ENCODE data around the gene LRP4. TPM values are rescaled to one million over a fixed set of nuclear protein-coding genes. Genes with fewer than 3 reads are reported as not detected.
"Not testable (repeated sequence)": the region's sequence is repeated elsewhere in the genome, so short reads cannot be mapped to it uniquely, and the experiment has no call there.

LRP4 gene
- total and polyA plus RNA-seq, 7 donors: 5.4 to 32.3 (median 14.5) TPM

- Histone ChIP-seq H3K9me3 (no peaks in the 10 kb centered on the region), H3K27me3 (ENCODE audit: insufficient read depth in 3 of 3, low read length in 2 of 3) (no peaks in the 10 kb centered on the region), H3K4me1 (no peaks in the 10 kb centered on the region), H3K27ac (no peak overlapping the region), H3K36me3 (ENCODE audit: insufficient read depth in 1 of 2, low read depth in 1 of 2) (peaks cover 0 to 5% of the 10 kb centered on the region in 2 donors), H3K4me3 (no peak overlapping the region)
- ATAC-seq (no peak), DNase-seq (no peak)
- TF ChIP-seq CTCF (IDR thresholded peaks at IDR 0.05): no peak
- intact Hi-C loops (cut with DNase I): no loop called here
- 92 to 93% (median 93%) methylated on average over 6 of the region's 6 CpGs for WGBS, 3 donors
Measured at GRCh38 chr11:46942172-46942571, 23.8 kb upstream of the LRP4 start.

GRCh38 chr11:46936138-46937110 is 18.1 kb upstream of the LRP4 start, which contains the start of gene CSTPP1:
TSS of gene CSTPP1 (plus strand) at chr11:46936761. CDS start at chr11:46936806, 45 bp downstream.
- ATAC-seq: peak; percentile 96 to 99 (median 99)
- H3K27me3 ChIP-seq (ENCODE audit: insufficient read depth in 3 of 3, low read length in 2 of 3): peaks cover 0 to 4% (median 0%) of the 10 kb centered on the region in 3 donors
- no peak for TF ChIP-seq CTCF (IDR thresholded peaks at IDR 0.05)

GRCh38 chr11:46930089-46930488 is 11.7 kb upstream of the LRP4 start:
- Histone ChIP-seq H3K36me3 (ENCODE audit: insufficient read depth in 1 of 2, low read depth in 1 of 2) (no peaks in the 10 kb centered on the region), H3K27ac (no peak overlapping the region), H3K27me3 (ENCODE audit: insufficient read depth in 3 of 3, low read length in 2 of 3) (peaks cover 0 to 4% (median 0%) of the 10 kb centered on the region in 3 donors), H3K9me3 (no peaks in the 10 kb centered on the region), H3K4me3 (no peak overlapping the region), H3K4me1 (no peaks in the 10 kb centered on the region)
- ATAC-seq: no peak
- WGBS, 3 donors: 81 to 96% (median 93%) methylated on average over 1 of the region's 1 CpG
- DNase-seq: no peak
- no peak for TF ChIP-seq CTCF (IDR thresholded peaks at IDR 0.05)
- intact Hi-C loops (cut with DNase I): no loop called here

More at GRCh38 chr11:46936138-46937110, 18.1 kb upstream of the LRP4 start, which contains the start of gene CSTPP1:
- peak within 1 kb of the TSS; percentile 76 for H3K4me3 ChIP-seq
- H3K9me3 ChIP-seq: no peaks in the 10 kb centered on the region
- 20 to 21% (median 21%) methylated on average over 41 of the region's 41 CpGs for WGBS, 3 donors
- DNase-seq: peak; percentile 94 to 97
- H3K27ac ChIP-seq: no peak within 1 kb of the TSS
- intact Hi-C loops (cut with DNase I): loop anchor here in 1 of 2 donors (5.0 kb wide), 1 partner anchor 584 kb away; no protein-coding TSS in a partner anchor
- H3K36me3 ChIP-seq (ENCODE audit: insufficient read depth in 1 of 2, low read depth in 1 of 2): no peaks in the 10 kb centered on the region
- H3K4me1 ChIP-seq: no peaks in the 10 kb centered on the region

GRCh38 chr11:46928701-46929100 is 10.4 kb upstream of the LRP4 start:
- H3K36me3 ChIP-seq (ENCODE audit: insufficient read depth in 1 of 2, low read depth in 1 of 2); H3K4me1 ChIP-seq; ATAC-seq; H3K9me3 ChIP-seq; H3K4me3 ChIP-seq; DNase-seq; H3K27me3 ChIP-seq (ENCODE audit: insufficient read depth in 3 of 3, low read length in 2 of 3); H3K27ac ChIP-seq; intact Hi-C loops (cut with DNase I): not testable (repeated sequence)
- WGBS, 3 donors: 57 to 67% (median 61%) methylated on average over 1 of the region's 1 CpG

GRCh38 chr11:46927928-46928327 is 9.6 kb upstream of the LRP4 start:
- H3K4me1 ChIP-seq; DNase-seq; H3K36me3 ChIP-seq (ENCODE audit: insufficient read depth in 1 of 2, low read depth in 1 of 2); H3K4me3 ChIP-seq; intact Hi-C loops (cut with DNase I); H3K27ac ChIP-seq; ATAC-seq; H3K27me3 ChIP-seq (ENCODE audit: insufficient read depth in 3 of 3, low read length in 2 of 3); H3K9me3 ChIP-seq: not testable (repeated sequence)
- 73 to 78% (median 77%) methylated on average over 4 of the region's 4 CpGs for WGBS, 3 donors

All from psoas muscle (tissue), 8 donors.